IPS-15b (cell line): ENCODE measurements around the gene KRT82.

Source experiments
- H3K27me3 ChIP-seq: one replicate; pipeline ENCODE4 v1.6.1; 2013; ENCODE audit warnings: low read length; ENCODE audit not compliant: control insufficient read depth, insufficient read depth
- H3K36me3 ChIP-seq: one replicate; pipeline ENCODE4 v1.6.1; 2013; ENCODE audit warnings: low read length; ENCODE audit not compliant: control insufficient read depth, insufficient read depth
- H3K4me1 ChIP-seq: one replicate; pipeline ENCODE4 v1.6.1; 2013; ENCODE audit warnings: mild to moderate bottlenecking, low read length; ENCODE audit not compliant: control insufficient read depth, insufficient read depth
- H3K4me3 ChIP-seq: one replicate; pipeline ENCODE4 v1.5.1; 2013; ENCODE audit warnings: low read depth, low read length
- H3K9ac ChIP-seq: one replicate; pipeline ENCODE4 v1.6.1; 2013; ENCODE audit warnings: low read depth, mild to moderate bottlenecking, low read length
- H3K9me3 ChIP-seq: one replicate; pipeline ENCODE4 v1.6.1; 2013; ENCODE audit warnings: mild to moderate bottlenecking, low read length; ENCODE audit not compliant: control insufficient read depth, insufficient read depth

The KRT82 gene

DNA sequence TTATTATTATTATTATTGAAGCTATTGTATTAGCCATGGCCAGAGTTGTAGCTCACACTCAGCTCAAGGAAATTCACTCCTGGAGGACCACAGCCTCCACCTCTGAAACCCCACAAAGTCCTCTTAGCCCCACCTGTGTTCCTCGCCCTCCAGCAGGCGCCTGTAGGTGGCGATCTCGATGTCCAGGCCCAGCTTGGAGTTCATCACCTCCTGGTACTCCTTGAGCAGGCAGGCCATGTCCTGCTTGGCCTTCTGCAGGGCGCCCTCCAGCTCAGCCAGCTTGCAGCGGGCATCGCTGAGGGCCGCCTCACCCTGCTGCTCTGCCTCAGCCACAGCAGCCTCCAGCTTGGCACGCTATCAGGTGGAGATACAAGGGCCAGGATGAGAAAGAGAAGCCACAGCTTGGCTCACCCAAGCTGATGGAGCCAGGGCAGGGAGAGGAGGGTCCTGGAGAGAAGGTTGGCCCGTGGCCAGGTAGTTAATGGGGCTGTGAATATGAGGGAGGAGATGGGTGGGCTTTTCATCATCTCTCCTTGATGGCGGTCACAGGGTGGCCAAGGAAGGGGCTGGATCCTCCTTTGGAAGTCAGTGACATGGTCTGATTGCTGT lies 43.9 kb downstream of the KRT82 start:
- no peaks in the 10 kb centered on the region for H3K27me3 ChIP-seq
- no peak overlapping the region for H3K4me3 ChIP-seq
- no peaks in the 10 kb centered on the region for H3K36me3 ChIP-seq
- no peaks in the 10 kb centered on the region for H3K9me3 ChIP-seq
- no peaks in the 10 kb centered on the region for H3K4me1 ChIP-seq
- no peak overlapping the region for H3K9ac ChIP-seq

DNA sequence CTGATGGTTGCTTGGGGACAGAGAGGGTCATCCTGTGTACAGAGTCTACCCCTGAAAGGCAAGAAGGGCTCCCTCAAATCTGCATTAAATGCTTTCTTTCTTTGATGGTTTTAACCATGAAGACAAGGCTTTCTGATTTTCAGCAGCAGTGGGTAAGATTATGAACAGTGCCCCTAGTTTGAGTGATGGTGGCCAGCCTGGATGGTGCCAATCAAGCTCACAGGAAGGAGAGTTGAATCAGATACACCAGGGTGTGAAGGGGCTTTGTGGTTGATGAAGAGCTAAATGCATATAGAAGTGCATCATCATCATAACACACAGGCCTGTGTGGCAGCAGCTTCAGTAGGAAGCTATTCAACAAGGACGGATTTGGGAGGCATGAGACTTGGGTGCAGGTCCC lies 44.6 kb downstream of the KRT82 start:
- Histone ChIP-seq H3K9ac (no peak overlapping the region), H3K27me3 (no peaks in the 10 kb centered on the region), H3K4me3 (no peak overlapping the region), H3K36me3 (no peaks in the 10 kb centered on the region), H3K4me1 (no peaks in the 10 kb centered on the region), H3K9me3 (no peaks in the 10 kb centered on the region)

DNA sequence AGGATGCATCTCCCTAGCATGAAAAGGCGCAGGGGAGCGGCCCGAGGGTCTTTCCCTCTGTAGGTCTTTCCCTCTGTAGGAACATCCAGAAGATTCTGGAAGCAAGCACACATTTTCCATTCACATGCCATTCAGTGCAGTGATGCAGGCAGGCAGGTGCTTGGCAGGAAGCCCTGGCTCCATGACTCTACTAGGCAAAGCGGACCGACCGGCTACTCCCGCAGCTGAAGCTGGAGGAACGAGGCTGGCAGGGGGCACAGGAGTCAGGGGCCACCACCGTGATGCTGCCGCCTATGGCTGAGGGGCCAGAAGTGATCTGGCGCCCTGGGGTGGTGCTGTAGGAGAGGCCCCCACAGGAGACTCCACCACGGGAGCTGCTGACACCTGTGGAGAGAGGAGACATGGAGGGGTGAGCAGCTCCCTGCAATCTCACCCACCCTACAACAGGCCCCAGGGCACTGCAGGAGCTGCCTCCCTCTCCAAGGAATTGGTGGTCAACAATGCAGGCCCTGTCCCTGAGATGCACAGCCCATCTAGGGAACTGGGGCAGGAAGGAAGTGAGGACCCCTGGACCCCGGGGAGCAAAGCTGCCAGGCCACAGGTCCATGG lies 45.4 kb downstream of the KRT82 start:
- Histone ChIP-seq H3K9ac (no peak overlapping the region), H3K36me3 (no peaks in the 10 kb centered on the region), H3K4me1 (no peaks in the 10 kb centered on the region), H3K4me3 (no peak overlapping the region), H3K9me3 (no peaks in the 10 kb centered on the region), H3K27me3 (no peaks in the 10 kb centered on the region)

DNA sequence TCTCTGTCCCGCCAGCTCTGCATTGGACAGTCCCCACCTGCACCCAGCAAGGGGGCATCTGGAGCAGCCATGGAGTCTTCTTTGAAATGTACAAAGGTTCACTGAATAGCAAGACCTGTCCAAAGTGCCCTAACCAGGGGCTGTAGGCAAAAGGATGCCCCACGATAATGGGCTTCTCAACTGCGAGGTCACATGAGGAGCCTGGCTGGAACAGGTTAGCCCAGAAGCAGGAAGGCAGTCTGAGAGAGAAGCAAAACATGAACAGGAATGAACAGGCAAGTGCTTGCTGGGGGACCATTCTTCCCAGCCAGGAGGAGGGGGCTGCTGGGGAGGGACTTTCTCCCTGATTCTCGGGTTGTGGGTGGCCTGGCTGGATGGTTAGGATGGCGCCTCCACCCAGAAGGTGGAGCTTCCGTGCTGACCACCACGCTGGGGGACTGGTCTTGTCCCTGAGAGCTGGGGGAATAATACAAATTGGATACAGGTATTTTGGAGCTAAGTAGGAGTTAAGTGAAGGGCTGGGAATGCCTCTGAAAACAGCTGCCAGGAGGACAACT lies 46.0 kb downstream of the KRT82 start:
- Histone ChIP-seq H3K27me3 (no peaks in the 10 kb centered on the region), H3K9me3 (no peaks in the 10 kb centered on the region), H3K36me3 (no peaks in the 10 kb centered on the region), H3K9ac (no peak overlapping the region), H3K4me3 (no peak overlapping the region), H3K4me1 (no peaks in the 10 kb centered on the region)

DNA sequence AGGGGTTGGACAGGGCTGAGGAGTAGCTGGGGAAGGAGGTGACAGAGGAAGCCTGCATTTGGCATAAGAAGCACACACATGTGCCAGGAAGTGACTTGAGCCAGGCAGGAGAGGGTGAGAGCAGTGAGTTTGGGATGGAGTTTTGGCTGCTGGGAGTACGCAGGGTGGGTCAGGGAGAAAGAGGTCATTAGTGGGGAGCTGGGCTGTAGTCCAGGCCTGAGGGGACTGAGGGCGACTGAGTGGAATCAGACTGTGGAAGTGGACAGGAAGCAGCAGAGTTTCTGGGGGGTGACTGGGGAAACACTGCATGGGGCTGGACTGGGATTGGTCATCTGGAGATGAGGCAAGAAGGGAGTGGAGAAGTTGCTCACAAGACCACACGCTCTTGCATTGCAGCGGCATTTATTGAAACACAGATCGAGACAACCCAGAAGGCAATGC lies 46.5 kb downstream of the KRT82 start:
- no peak overlapping the region for H3K4me3 ChIP-seq
- no peaks in the 10 kb centered on the region for H3K36me3 ChIP-seq
- H3K9me3 ChIP-seq, result no peaks in the 10 kb centered on the region
- H3K4me1 ChIP-seq, result no peaks in the 10 kb centered on the region
- no peak overlapping the region for H3K9ac ChIP-seq
- H3K27me3 ChIP-seq, result no peaks in the 10 kb centered on the region

DNA sequence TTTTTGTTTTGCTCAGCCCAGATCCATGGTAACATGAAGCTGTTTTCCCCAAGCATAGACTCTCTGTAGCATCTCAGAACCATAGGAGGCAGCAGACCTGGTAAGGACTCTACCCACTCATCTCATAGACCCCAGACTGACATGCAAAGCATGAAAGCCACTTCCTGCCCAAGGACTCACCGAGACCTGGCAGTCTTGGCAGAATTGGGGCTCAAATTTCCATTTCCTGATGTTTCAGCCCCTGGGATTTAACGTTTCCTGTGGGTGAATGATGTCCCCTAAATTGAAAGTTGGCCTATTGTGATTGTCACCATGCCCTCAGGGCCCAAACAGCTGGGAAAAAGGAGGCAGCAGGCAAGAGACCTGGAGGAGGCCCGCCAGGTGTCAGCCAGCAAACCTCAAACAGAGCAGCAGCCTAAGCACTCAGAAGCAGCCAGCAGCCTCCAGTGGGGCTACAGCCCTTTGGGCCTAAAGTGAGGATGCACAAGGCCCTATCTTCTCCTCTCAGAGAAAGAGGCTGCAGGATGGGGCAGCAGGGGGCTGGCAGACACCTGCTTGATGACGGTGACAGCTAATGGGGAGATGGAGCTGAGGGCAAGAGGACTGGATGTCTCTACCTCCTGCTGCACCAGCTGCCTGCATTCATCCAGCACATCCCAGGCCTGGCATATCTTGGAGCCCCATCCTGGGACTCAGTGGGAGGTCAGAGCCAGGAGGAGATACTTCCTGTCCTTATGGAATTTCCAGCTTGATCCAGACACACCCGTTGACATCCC lies 47.4 kb downstream of the KRT82 start:
- H3K4me3 ChIP-seq, result no peak overlapping the region
- no peak overlapping the region for H3K9ac ChIP-seq
- no peaks in the 10 kb centered on the region for H3K27me3 ChIP-seq
- H3K36me3 ChIP-seq, result no peaks in the 10 kb centered on the region
- no peaks in the 10 kb centered on the region for H3K9me3 ChIP-seq
- no peaks in the 10 kb centered on the region for H3K4me1 ChIP-seq

DNA sequence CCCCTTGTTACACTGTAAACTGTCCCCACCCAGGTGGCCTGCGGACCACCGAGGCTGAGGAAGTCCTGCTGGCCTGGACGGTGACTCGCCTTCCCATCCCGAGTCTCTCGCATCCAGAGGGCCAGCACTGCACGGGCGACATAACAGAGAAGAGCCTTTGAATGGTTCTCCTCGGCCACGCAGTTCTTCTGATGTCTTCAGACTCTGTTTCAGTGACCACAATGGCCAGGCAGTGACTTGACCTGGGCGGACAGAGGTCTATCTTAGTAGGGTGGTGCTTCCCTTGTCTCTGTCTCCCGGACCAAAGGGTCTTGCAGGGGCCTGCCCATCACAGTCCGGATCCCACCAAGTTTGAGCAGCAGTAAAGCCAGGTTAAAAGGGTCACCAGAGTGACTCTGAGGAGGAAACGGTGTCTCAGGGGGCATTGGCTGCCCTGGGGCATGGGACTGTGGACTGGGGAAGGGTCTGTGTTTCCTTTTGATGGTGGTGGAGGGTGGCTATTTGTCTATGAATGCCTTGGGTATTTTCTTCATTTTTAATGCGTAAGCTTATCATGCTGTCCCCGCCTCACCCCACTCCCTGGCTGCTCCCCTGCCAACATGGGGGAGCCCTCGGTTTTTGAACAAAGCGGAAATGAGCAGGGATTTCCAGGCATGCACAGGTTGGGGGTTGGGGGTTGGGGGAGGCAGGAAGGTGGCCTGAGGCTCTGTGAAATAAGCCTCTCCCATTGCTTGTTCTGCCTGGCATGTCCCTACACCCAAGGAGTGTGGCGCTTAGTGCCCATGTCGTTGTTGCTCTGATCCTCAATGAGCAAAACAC lies 49.2 kb downstream of the KRT82 start:
- no peaks in the 10 kb centered on the region for H3K4me1 ChIP-seq
- H3K9me3 ChIP-seq, result no peaks in the 10 kb centered on the region
- no peak overlapping the region for H3K9ac ChIP-seq
- no peaks in the 10 kb centered on the region for H3K27me3 ChIP-seq
- no peak overlapping the region for H3K4me3 ChIP-seq
- no peaks in the 10 kb centered on the region for H3K36me3 ChIP-seq

DNA sequence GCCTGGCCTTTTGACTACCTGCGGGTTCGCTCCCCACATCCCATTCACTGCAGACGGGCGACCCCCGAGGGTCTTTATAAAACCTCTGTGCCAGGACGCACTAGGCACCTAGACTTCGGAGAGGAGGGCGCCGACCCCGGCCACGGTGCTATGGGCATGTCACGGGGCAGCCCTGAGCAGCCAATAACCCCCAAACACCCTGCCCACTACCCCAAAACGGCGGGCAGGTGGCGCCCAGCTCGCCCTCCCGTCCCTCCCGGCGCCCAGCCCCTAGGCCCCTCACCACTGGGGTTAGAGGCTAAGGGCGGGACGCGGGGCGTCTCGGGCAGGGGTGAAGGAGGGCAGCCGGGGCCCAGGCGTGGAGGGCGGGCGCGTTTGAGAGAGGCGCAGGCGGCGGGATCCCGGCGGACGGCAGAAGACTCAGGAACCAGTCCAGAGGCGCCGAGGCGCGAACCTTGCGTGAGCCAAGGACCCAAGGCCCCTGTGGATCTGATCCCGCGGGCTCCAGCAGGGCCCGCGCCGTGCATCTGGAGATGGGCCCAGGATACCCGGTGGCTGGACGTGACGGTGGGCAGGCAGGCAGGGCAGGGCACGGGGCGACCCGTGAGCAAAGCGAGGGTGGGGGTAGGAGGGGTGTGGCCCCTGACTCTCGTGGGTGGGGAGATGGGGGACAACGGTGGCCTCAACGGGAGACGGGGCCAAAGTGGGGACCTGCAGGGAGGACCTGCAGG lies 49.9 kb downstream of the KRT82 start:
- Histone ChIP-seq H3K9me3 (no peaks in the 10 kb centered on the region), H3K36me3 (no peaks in the 10 kb centered on the region), H3K27me3 (no peaks in the 10 kb centered on the region), H3K4me3 (no peak overlapping the region), H3K9ac (no peak overlapping the region), H3K4me1 (no peaks in the 10 kb centered on the region)

DNA sequence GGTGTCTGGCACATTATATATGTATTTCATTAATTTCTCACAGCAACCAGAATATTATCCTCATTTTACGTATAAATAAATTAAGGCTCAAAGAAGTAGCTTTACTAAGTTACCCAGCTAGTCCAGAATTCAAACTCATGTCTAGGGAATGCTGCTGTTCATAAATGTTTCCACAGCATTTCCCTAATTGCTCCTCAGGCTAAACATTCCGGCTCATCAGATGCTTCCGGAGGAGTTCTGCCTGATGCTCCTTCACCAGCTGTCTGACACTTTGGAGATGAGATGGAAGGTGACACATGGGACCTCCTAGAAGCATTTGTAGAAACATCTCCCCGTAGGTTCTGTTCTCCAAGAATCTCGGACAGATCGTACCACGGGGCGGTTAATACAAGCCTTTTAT lies 51.0 kb downstream of the KRT82 start:
- peaks cover 2% of the 10 kb centered on the region for H3K27me3 ChIP-seq

DNA sequence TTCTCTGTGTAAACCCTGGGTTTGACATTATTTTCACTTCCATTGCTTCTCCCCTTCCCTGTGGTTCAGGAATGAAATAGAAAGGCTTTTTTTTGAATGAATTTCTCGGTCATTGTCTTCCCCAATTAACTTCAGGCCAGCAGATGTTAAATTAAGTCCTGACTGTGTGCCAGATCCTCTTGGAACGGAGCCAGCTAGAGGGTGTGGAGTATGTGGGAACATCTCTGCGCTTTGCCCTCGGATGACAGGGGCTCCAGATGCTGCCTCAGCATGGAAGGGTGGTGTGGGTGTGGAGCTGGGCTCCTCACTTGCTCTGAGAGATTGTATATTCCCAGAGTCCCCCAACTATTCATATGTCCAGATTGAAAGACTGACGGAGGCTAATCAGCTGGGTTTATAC lies 51.9 kb downstream of the KRT82 start:
- H3K4me3 ChIP-seq, result no peak overlapping the region
- no peaks in the 10 kb centered on the region for H3K9me3 ChIP-seq
- H3K36me3 ChIP-seq, result no peaks in the 10 kb centered on the region
- peaks cover 2% of the 10 kb centered on the region for H3K27me3 ChIP-seq
- H3K9ac ChIP-seq, result no peak overlapping the region
- H3K4me1 ChIP-seq, result no peaks in the 10 kb centered on the region

More for the DNA sequence above, 51.0 kb downstream of the KRT82 start:
- Histone ChIP-seq H3K9me3 (no peaks in the 10 kb centered on the region), H3K4me1 (no peaks in the 10 kb centered on the region), H3K4me3 (no peak overlapping the region), H3K36me3 (no peaks in the 10 kb centered on the region), H3K9ac (no peak overlapping the region)

DNA sequence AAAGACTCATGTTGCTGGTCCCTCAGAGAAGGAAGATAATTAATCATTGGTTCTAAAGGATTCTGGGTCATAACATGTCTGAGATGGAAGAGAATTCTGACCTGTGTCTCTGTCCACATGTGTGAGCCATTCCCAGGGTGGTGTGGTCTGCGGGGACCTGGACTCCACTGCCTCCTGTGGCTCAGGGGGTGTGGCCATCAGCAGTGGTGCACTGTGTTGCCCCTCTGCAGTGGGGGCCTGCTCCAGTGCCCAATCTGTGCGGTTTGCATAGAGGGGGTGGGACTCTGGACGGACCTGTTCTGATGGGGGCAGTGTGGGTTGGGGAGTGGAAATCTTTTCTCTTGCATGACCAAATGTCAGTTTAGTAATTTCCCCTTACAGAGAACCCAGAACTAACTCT lies 52.4 kb downstream of the KRT82 start:
- peaks cover 2% of the 10 kb centered on the region for H3K27me3 ChIP-seq
- H3K4me3 ChIP-seq, result no peak overlapping the region
- no peaks in the 10 kb centered on the region for H3K36me3 ChIP-seq
- H3K4me1 ChIP-seq, result no peaks in the 10 kb centered on the region
- H3K9ac ChIP-seq, result no peak overlapping the region
- no peaks in the 10 kb centered on the region for H3K9me3 ChIP-seq
